OCI-LY3 (cell line): ENCODE measurements around the gene VPS72.

Experiments used
- CTCF ChIP-seq: fragments of 200-600, 300-600 bp; sonication (generic); IDR thresholded peaks from 2 replicates; pipeline ENCODE4 v1.5.1; 2014; ENCODE audit warnings: antibody characterized with exemption, low read length, low read depth
- EZH2phosphoT487 ChIP-seq: fragments of 200-600 bp; shearing (Covaris generic); IDR thresholded peaks from 2 replicates; pipeline ENCODE4 v1.6.1; 2018; ENCODE audit warnings: antibody characterized with exemption, mixed run types, low read depth

DNA sequence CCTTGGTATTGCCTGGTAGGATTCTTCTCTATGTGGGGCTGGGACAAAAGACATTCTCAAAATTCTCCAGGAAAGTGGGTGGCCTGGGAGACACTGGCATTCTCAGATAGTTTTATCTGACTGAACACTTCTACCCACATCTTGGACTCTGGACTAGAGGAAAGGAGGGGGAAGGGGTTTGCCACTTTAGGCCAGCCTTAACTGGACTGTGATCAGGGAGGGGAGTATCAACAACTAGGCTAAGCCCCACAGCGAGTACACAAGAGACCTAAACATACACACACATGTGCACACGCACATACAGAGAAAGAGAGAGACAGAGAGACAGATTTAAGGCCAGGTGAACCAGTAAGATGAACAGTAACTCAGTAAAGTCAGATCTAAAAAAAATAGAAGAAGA is 42.3 kb downstream of the VPS72 start:
- no peak for TF ChIP-seq CTCF
- no peak for TF ChIP-seq EZH2phosphoT487
